ENCODE data around the gene PSRC1.

- TF ChIP-seq CTCF (IDR thresholded peaks at IDR 0.05) (no peak), ZFX (IDR thresholded peaks at IDR 0.05; ENCODE audit: borderline replicate concordance) (no peak)
Observed at GRCh38 chr1:109258481-109259466, 24.2 kb downstream of the PSRC1 start.

Data from 22Rv1 (cell line).